Vagina (tissue), 2 donors: ENCODE results near the gene FBRSL1.

Experiments
- POLR2A ChIP-seq, 2 donors: fragments of 450-650 bp; IDR thresholded peaks; one replicate each; pipeline ENCODE4 v1.6.1; 2017; ENCODE audit warnings: antibody characterized with exemption in 2 of 2, mild to moderate bottlenecking in 2 of 2, moderate library complexity in 2 of 2
- POLR2AphosphoS5 ChIP-seq, 2 donors: sonication (generic); formaldehyde crosslinking; IDR thresholded peaks; one replicate each; pipeline ENCODE4 v1.9.0; 2017; ENCODE audit warnings: antibody characterized with exemption in 2 of 2, mild to moderate bottlenecking in 2 of 2, low read depth in 1 of 2; ENCODE audit not compliant: insufficient read depth in 1 of 2
- TF ChIP-seq, protein P1 (sequence below), 3 experiments: fragments of 450-650 bp in 2 of 3; fragments of 200-600 bp in 1 of 3; sonication (generic) in 1 of 3; IDR thresholded peaks; one replicate each; pipeline ENCODE4 v1.5.1; 2017 to 2019; ENCODE audit warnings: antibody characterized with exemption in 3 of 3, mild to moderate bottlenecking in 2 of 3, moderate library complexity in 2 of 3

DNA sequence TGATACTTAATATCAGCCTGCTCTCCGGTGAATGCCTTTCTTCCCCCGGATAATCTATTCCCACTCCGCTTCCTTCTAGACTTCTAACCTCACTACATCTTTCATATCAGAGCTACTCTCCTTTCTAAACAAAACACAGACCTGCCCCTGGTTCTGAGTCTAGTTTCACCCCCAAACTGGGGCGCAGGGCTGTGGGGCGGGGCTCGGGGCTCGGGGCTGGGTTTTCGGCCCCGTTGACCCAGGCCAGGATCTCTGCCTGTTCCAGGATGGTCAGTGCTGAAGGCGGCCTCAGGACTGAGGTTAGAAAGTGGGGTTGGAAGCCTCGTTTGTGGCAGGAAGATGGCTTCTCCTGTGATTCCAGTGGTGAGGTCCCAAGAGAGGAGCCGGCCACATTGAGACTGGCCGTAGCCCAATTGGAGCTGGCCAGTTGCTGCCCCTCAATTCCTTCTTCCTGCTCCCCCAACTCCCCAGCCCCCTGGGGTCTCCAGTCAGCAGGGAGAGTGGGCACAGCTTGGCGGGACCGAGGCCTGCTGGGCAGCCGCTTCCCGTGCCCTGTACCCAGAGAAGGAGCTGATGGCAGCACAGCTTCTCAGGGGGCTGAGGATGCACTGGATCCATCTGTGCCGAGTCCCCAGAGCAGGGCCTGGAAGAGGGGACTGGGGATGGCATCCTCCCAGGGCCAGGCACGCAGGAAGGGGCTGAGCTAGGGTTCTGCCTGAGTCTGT is 67.5 kb downstream of the FBRSL1 start:
- TF ChIP-seq, protein P1, sequence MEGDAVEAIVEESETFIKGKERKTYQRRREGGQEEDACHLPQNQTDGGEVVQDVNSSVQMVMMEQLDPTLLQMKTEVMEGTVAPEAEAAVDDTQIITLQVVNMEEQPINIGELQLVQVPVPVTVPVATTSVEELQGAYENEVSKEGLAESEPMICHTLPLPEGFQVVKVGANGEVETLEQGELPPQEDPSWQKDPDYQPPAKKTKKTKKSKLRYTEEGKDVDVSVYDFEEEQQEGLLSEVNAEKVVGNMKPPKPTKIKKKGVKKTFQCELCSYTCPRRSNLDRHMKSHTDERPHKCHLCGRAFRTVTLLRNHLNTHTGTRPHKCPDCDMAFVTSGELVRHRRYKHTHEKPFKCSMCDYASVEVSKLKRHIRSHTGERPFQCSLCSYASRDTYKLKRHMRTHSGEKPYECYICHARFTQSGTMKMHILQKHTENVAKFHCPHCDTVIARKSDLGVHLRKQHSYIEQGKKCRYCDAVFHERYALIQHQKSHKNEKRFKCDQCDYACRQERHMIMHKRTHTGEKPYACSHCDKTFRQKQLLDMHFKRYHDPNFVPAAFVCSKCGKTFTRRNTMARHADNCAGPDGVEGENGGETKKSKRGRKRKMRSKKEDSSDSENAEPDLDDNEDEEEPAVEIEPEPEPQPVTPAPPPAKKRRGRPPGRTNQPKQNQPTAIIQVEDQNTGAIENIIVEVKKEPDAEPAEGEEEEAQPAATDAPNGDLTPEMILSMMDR (IDR thresholded peaks at IDR 0.05): no peak
- TF ChIP-seq POLR2A (IDR thresholded peaks at IDR 0.05) (no peak), POLR2AphosphoS5 (IDR thresholded peaks at IDR 0.05; ENCODE audit: insufficient read depth in 1 of 2, low read depth in 1 of 2) (no peak)
